Large intestine (tissue), 3 donors: ENCODE results near the gene STRIT1. TPM values are rescaled to one million over a fixed set of nuclear protein-coding genes. Genes with fewer than 3 reads are reported as not detected.

ENCODE experiments used
- DNase-seq, 2 donors: peaks; one replicate each; pipeline versions ENCODE4 v3.0.0 to v3.0.0-alpha.2; 2013
- H3K27ac ChIP-seq: one replicate; pipeline ENCODE4 v1.5.1; 2013; ENCODE audit warnings: low read length
- H3K27me3 ChIP-seq: 2 replicates; pipeline ENCODE4 v1.6.1; 2013; ENCODE audit warnings: low read length; ENCODE audit not compliant: control insufficient read depth, insufficient read depth
- H3K36me3 ChIP-seq: 2 replicates; pipeline ENCODE4 v1.6.1; 2013; ENCODE audit warnings: low read length; ENCODE audit not compliant: control insufficient read depth, insufficient read depth
- H3K4me1 ChIP-seq: one replicate; pipeline ENCODE4 v1.6.1; 2013; ENCODE audit warnings: low read length; ENCODE audit not compliant: control insufficient read depth, insufficient read depth
- H3K4me3 ChIP-seq: one replicate; pipeline ENCODE4 v1.5.1; 2013; ENCODE audit warnings: low read length
- H3K9me3 ChIP-seq: one replicate; pipeline ENCODE4 v1.6.1; 2013; ENCODE audit warnings: mild to moderate bottlenecking, low read depth, low read length, moderate library complexity; ENCODE audit not compliant: control insufficient read depth
- WGBS: methylation state at CpG from one replicate; pipeline ENCODE4 v1.1.5; 2013; ENCODE audit warnings: low lambda C conversion rate; ENCODE audit not compliant: insufficient coverage; 5-methylcytosine and 5-hydroxymethylcytosine counted together
- polyA plus RNA-seq: library from polyadenylated mRNA; unstranded; fragments of 120-200 nt; gene quantifications from one replicate; pipeline ENCODE4 v1.2.1, GENCODE V29; 2013

STRIT1 gene
- polyA plus RNA-seq, 1 donor: 0.97 TPM

GRCh38 chr3:155313916-155314315 is 20.4 kb upstream of the STRIT1 start:
- H3K27ac ChIP-seq: no peak overlapping the region
- H3K27me3 ChIP-seq: peaks cover 4% of the 10 kb centered on the region
- H3K9me3 ChIP-seq: peaks cover 6% of the 10 kb centered on the region
- DNase-seq: no peak
- H3K36me3 ChIP-seq: no peaks in the 10 kb centered on the region
- no peaks in the 10 kb centered on the region for H3K4me1 ChIP-seq
- H3K4me3 ChIP-seq: no peak overlapping the region
- WGBS: no CpG with 5 or more reads among the region's 2 CpGs

GRCh38 chr3:155313300-155313699 is 19.8 kb upstream of the STRIT1 start:
- H3K36me3 ChIP-seq: no peaks in the 10 kb centered on the region
- peaks cover 4% of the 10 kb centered on the region for H3K27me3 ChIP-seq
- DNase-seq: peak; percentile 33 to 55
- peaks cover 6% of the 10 kb centered on the region for H3K9me3 ChIP-seq
- H3K4me3 ChIP-seq: no peak overlapping the region
- no peaks in the 10 kb centered on the region for H3K4me1 ChIP-seq
- peak overlapping the region; percentile 48 for H3K27ac ChIP-seq

GRCh38 chr3:155312781-155313180 is 19.3 kb upstream of the STRIT1 start:
- Histone ChIP-seq H3K27ac (peak overlapping the region; percentile 48), H3K4me1 (no peaks in the 10 kb centered on the region), H3K36me3 (no peaks in the 10 kb centered on the region), H3K9me3 (peaks cover 6% of the 10 kb centered on the region), H3K27me3 (peaks cover 4% of the 10 kb centered on the region), H3K4me3 (no peak overlapping the region)
- DNase-seq: peak in 1 of 2 donors; percentile 49
- 35% methylated on average over 2 of the region's 2 CpGs for WGBS

- peaks cover 6% of the 10 kb centered on the region for H3K9me3 ChIP-seq
- DNase-seq: no peak
- no CpG with 5 or more reads among the region's 28 CpGs for WGBS
- H3K4me1 ChIP-seq: no peaks in the 10 kb centered on the region
- H3K36me3 ChIP-seq: no peaks in the 10 kb centered on the region
- H3K27ac ChIP-seq: no peak overlapping the region
- H3K4me3 ChIP-seq: no peak overlapping the region
- H3K27me3 ChIP-seq: peaks cover 4% of the 10 kb centered on the region
Measured at GRCh38 chr3:155309581-155309980, 16.1 kb upstream of the STRIT1 start.

- WGBS: 93% methylated on average over 5 of the region's 9 CpGs
- DNase-seq: no peak
Measured at GRCh38 chr3:155308831-155309230, 15.3 kb upstream of the STRIT1 start.

GRCh38 chr3:155307183-155307582 is 13.7 kb upstream of the STRIT1 start:
- DNase-seq: no peak
- WGBS: no CpG with 5 or more reads among the region's 7 CpGs
- Histone ChIP-seq H3K4me3 (no peak overlapping the region), H3K9me3 (peaks cover 6% of the 10 kb centered on the region), H3K36me3 (no peaks in the 10 kb centered on the region), H3K27me3 (peaks cover 4% of the 10 kb centered on the region), H3K27ac (no peak overlapping the region), H3K4me1 (no peaks in the 10 kb centered on the region)

More at GRCh38 chr3:155308831-155309230, 15.3 kb upstream of the STRIT1 start:
- Histone ChIP-seq H3K4me1 (no peaks in the 10 kb centered on the region), H3K27me3 (peaks cover 4% of the 10 kb centered on the region), H3K36me3 (no peaks in the 10 kb centered on the region), H3K9me3 (peaks cover 6% of the 10 kb centered on the region), H3K4me3 (no peak overlapping the region), H3K27ac (no peak overlapping the region)

GRCh38 chr3:155304394-155304793 is 10.9 kb upstream of the STRIT1 start:
- no CpG with 5 or more reads among the region's 2 CpGs for WGBS
- Histone ChIP-seq H3K9me3 (no peaks in the 10 kb centered on the region), H3K4me1 (no peaks in the 10 kb centered on the region), H3K36me3 (no peaks in the 10 kb centered on the region), H3K27ac (no peak overlapping the region), H3K4me3 (no peak overlapping the region), H3K27me3 (no peaks in the 10 kb centered on the region)
- DNase-seq: no peak

GRCh38 chr3:155303540-155304097 is 10.1 kb upstream of the STRIT1 start:
- H3K27ac ChIP-seq: peak overlapping the region; percentile 44

GRCh38 chr3:155302891-155303290 is 9.4 kb upstream of the STRIT1 start:
- Histone ChIP-seq H3K4me3 (no peak overlapping the region), H3K9me3 (peaks cover 5% of the 10 kb centered on the region), H3K27me3 (no peaks in the 10 kb centered on the region), H3K27ac (peak overlapping the region; percentile 44), H3K36me3 (no peaks in the 10 kb centered on the region), H3K4me1 (no peaks in the 10 kb centered on the region)
- WGBS: 40% methylated on average over 1 of the region's 2 CpGs
- peak; percentile 43 to 79 for DNase-seq

More at GRCh38 chr3:155303540-155304097, 10.1 kb upstream of the STRIT1 start:
- no peaks in the 10 kb centered on the region for H3K27me3 ChIP-seq
- no peaks in the 10 kb centered on the region for H3K36me3 ChIP-seq
- H3K4me3 ChIP-seq: no peak overlapping the region
- H3K4me1 ChIP-seq: no peaks in the 10 kb centered on the region
- peak in 1 of 2 donors; percentile 69 for DNase-seq
- H3K9me3 ChIP-seq: no peaks in the 10 kb centered on the region

GRCh38 chr3:155302481-155302880 is 9.0 kb upstream of the STRIT1 start:
- Histone ChIP-seq H3K27me3 (no peaks in the 10 kb centered on the region), H3K4me1 (no peaks in the 10 kb centered on the region), H3K4me3 (no peak overlapping the region), H3K9me3 (peaks cover 8% of the 10 kb centered on the region), H3K27ac (no peak overlapping the region), H3K36me3 (no peaks in the 10 kb centered on the region)
- 17% methylated on average over 1 of the region's 2 CpGs for WGBS
- DNase-seq: peak in 1 of 2 donors; percentile 74

GRCh38 chr3:155297100-155297499 is 3.6 kb upstream of the STRIT1 start:
- Histone ChIP-seq H3K27me3 (no peaks in the 10 kb centered on the region), H3K27ac (no peak overlapping the region), H3K36me3 (no peaks in the 10 kb centered on the region), H3K4me1 (no peaks in the 10 kb centered on the region), H3K4me3 (no peak overlapping the region), H3K9me3 (peaks cover 8% of the 10 kb centered on the region)
- no peak for DNase-seq
